ENCODE results near the gene ALG9. TPM values are rescaled to one million over a fixed set of nuclear protein-coding genes. Genes with fewer than 3 reads are reported as not detected.
A peak's percentile ranks its signal among the peaks of the same experiment; 100 is the strongest.

Gene ALG9
- total RNA-seq, 1 donor from 2014 or later = 19.2 TPM

GRCh38 chr11:111837366-111837891 is 34.0 kb downstream of the ALG9 start:
- no peak overlapping the region for H3K4me3 ChIP-seq (ENCODE audit: low read depth, low read length)
- no peak for TF ChIP-seq CTCF (conservative IDR thresholded peaks at IDR 0.05; ENCODE audit: low read depth, low read length)
- no peak for DNase-seq (ENCODE audit: low read depth)

- DNase-seq (ENCODE audit: low read depth) = no peak
- no peak overlapping the region for H3K4me3 ChIP-seq (ENCODE audit: low read depth, low read length)
- no peak for TF ChIP-seq CTCF (conservative IDR thresholded peaks at IDR 0.05; ENCODE audit: low read depth, low read length)
Observed at GRCh38 chr11:111836721-111837120, 34.7 kb downstream of the ALG9 start.

- TF ChIP-seq CTCF (conservative IDR thresholded peaks at IDR 0.05; ENCODE audit: low read depth, low read length) = no peak
- DNase-seq (ENCODE audit: low read depth) = no peak
Observed at GRCh38 chr11:111836162-111836561, 35.2 kb downstream of the ALG9 start.

GRCh38 chr11:111835665-111836064 is 35.7 kb downstream of the ALG9 start:
- no peak overlapping the region for H3K4me3 ChIP-seq (ENCODE audit: low read depth, low read length)
- TF ChIP-seq CTCF (conservative IDR thresholded peaks at IDR 0.05; ENCODE audit: low read depth, low read length) = no peak
- DNase-seq (ENCODE audit: low read depth) = no peak

More at GRCh38 chr11:111836162-111836561, 35.2 kb downstream of the ALG9 start:
- no peak overlapping the region for H3K4me3 ChIP-seq (ENCODE audit: low read depth, low read length)

GRCh38 chr11:111834432-111835163 is 36.8 kb downstream of the ALG9 start:
- no peak for TF ChIP-seq CTCF (conservative IDR thresholded peaks at IDR 0.05; ENCODE audit: low read depth, low read length)
- H3K4me3 ChIP-seq (ENCODE audit: low read depth, low read length) = no peak overlapping the region
- no peak for DNase-seq (ENCODE audit: low read depth)

GRCh38 chr11:111833524-111833923 is 37.9 kb downstream of the ALG9 start:
- peak; percentile 44 for TF ChIP-seq CTCF (conservative IDR thresholded peaks at IDR 0.05; ENCODE audit: low read depth, low read length)
- DNase-seq (ENCODE audit: low read depth) = no peak
- no peak overlapping the region for H3K4me3 ChIP-seq (ENCODE audit: low read depth, low read length)
